Activated T-cell treated with anti-CD3 and anti-CD28 coated beads, Interleukin-2, amount 50 U/mL, for 1 hour (primary cell): ENCODE data around the gene EPHB2.
"Not testable (repeated sequence)": the region's sequence is repeated elsewhere in the genome, so short reads cannot be mapped to it uniquely, and the experiment has no call there.

ENCODE experiments used
- DNase-seq: peaks from one replicate; pipeline ENCODE4 v3.0.0-alpha.2; 2020

The EPHB2 gene

DNA sequence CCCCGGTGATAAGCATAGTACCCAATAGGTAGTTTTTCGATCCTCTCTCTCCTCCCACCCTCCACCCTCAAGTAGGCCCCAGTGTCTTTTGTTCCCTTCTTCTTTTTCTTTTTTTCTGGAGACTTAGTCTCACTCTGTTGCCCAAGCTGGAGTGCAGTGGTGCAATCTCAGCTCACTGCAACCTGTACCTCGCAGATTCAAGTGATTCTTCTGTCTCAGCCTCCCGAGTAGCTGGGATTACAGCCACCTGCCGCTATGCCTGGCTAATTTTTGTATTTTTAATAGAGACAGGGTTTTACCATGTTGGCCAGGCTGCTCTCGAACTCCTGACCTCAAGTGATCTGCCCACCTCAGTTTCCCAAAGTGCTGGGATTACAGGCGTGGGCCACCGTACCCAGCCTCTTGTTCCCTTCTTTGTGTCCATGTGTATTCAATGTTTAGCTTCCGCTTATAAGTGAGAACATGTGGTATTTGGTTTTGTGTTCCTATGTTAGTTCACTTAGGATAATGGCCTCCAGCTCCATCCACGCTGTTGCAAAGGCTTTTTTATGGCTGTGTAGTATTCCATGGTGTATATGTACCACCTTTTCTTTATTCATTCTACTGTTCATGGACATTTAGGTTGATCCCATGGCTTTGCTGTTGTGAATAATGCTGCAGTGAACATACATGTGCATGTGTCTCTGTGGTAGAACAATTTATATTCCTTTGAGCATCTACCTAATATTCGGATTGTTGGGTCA, 133.0 kb downstream of the EPHB2 start:
- not testable (repeated sequence) for DNase-seq

DNA sequence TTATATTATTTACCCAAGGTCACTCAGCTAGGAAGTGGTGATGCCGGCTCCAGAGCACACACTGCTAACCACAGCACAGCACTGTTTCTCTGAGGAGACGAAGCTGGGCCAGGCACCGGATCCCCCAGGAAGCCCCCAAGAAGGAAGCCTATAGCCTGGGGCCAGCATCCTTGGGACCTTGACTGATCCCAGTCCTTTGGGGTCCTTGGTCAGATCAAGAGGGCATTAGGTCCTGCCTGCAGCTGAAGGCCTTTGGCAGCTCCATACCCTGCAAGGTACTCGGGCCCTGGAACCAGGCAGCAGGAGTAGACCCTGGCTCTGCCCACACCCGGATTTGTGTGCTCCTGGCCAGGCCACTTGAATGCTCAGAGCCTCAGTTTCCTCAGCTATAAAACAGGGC, 134.0 kb downstream of the EPHB2 start:
- no peak for DNase-seq

GRCh38 chr1:22845398-22845935, 134.8 kb downstream of the EPHB2 start:
- DNase-seq, result no peak

- no peak for DNase-seq
Observed at GRCh38 chr1:22846458-22846857, 135.8 kb downstream of the EPHB2 start.

DNA sequence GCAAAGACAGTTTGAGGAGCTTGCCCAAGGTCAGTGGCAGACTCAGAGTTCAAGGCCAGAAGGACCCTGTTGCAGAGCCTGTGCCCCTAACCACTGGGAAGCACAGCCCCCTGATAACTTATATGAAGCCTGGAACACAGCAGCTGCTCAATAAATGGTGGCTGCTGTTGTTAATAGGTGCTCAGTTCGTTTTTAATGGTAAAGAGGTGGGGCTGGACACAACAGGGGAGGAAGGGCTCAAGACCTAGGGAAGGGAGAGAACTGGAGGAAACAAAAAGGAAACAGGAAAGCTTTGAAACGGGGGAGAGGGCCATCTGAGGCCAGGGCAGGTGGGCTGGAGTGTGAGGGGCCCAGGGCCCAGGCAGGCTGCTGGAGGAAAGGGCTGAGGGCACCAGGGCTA, 136.6 kb downstream of the EPHB2 start:
- no peak for DNase-seq

GRCh38 chr1:22847709-22848108, 137.1 kb downstream of the EPHB2 start:
- DNase-seq, result no peak

GRCh38 chr1:22848405-22848804, 137.8 kb downstream of the EPHB2 start:
- no peak for DNase-seq

- no peak for DNase-seq
Observed at GRCh38 chr1:22849770-22850169, 139.1 kb downstream of the EPHB2 start.

DNA sequence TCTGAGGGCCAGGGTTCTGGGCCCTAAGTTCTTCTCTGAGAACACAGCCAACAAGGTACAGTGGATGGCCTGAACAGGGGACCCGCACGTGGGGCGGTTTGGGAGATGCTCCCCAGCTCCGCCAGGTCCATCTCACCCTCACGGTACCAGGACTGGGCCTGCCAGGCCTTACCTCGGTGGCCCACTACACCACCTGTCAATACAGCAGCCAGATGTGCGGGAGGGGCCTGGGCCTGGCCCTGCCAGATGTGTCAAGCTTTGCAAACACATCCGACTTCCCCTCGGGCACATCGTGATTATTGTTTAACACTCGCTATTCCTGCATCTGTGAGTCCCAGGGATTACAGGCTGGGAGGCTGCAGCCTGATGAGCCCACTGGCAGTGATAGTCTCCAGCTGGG, 139.6 kb downstream of the EPHB2 start:
- no peak for DNase-seq

DNA sequence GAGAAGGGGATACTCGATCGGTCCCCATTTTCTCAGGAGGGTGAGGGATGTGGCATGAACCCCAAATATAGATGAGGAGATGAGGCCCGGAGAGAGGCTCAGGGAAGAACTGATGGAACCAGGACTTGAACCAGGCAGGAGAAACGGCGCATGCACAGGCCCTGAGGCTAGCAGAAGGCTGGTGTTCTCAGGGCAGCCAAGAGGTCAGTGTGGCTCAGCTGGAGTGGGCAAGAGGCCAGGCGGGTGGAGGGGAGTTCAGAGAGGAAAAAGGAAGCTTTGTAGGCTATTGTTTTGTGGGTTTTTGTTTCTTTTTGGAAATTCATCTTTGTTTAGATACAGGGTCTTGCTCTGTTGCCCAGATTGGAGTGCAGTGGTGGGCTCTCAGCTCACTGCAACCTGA, 140.0 kb downstream of the EPHB2 start:
- DNase-seq, result no peak

- DNase-seq, result no peak
Observed at GRCh38 chr1:22851517-22851916, 140.9 kb downstream of the EPHB2 start.

DNA sequence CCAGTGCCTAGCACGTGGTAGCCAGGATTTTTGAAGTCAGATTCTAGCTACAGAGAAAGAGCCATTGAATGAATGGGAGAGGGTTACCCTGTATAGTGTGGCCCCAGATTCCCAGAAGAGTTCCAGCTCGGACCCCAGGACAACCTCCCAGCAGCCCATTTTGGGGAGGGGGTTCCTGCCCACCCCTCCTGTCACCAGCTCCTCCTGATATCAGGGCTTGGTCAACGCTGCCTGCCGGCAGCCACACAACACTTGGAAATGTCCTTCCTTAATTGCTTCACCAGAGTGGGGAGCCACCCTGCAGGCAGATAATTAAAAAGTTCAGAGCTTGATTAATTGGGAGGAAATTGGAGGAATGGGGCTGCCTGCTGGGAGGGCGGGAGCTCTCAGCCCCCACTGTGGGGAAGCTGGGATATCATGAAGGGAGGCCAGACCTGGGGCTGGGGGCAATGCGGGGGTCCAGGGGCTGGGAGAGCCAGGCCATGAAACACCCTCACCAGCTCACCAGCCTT, 141.6 kb downstream of the EPHB2 start:
- DNase-seq, result no peak

- DNase-seq, result no peak
Observed at GRCh38 chr1:22853651-22854185, 143.1 kb downstream of the EPHB2 start.

DNA sequence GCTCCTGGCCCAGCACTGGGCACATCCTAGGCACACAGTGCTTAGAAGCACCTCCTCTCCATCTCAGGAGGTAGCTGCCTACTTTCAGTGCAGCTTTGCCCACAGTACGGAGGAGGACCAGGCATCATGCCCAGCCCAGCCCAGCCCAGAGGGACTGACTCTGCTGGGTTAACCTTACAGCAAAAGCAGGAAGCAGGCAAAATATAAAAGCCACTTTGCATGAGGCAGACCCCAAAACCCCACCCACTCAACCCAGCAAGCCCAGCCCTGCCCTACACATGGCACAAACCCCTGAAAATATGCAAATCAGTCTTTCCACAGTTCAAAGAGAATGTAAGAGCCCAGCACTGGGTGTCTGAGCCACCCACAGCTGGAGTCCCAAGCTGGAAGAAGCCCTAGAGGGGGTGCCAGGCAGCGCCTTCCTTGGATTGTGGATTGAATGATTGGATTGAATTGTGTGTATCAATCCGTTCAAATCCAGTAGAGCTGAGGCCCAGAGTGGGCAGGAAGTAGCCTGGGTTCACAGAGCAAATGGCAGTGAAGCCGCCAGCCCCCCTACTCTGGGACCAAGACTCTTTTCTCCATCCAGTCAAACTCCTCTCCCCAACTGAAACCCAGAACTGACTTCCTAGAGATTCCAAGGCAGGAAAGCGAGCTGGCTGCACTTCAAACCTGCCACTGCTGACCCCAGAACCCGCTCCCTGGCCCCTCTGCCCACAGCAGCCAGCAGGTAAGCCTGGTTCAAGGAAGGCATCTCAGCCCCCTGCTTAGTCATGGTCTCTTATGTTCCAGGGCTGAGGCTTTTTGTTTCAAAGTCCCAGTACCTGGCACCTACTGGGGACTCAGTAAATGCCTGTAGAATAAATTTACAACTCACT, 144.3 kb downstream of the EPHB2 start:
- DNase-seq, result no peak

DNA sequence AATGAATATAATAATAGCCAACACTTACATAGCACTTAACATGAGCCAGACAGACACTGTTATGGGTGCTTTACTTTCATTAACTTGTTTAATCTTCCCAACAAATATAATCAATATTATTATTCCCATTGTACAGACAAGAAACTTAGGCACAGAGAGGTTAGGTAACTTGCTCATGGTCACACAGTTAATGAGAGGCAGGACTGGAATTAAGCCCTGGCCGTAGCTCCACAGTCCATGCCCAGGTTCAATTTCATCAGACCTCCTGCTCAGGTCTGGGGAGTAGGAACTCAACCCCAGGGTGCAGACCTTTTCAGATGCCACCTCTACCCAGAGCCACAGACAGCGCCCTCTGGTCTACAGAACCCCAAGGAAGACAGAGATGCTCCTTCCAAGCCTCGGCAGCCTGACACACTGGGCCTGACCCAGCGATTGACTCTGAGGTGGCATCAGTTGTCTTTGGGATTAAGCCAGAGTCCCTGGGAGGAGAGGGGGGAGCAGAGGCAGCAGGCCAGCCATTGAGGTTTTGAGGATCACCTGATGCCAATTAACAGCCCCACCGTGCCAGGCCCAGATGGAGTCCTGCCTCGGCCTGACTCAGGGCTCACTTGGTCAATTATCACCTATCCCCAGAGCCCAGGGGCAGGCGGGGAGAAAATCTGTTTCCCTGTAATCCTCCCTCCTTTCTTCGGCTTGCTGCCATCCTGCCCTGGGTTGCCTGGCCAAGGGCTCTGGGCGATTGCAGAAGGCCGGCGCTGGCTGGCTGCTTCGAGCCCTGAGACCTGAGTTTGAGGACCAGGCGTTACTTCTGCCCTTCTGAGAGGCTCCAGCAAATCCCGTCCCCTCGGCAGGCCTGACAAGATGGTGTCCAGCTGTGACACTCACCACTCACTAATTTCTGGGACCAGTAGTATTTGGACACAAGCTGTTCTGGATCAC, 145.3 kb downstream of the EPHB2 start:
- DNase-seq, result no peak

DNA sequence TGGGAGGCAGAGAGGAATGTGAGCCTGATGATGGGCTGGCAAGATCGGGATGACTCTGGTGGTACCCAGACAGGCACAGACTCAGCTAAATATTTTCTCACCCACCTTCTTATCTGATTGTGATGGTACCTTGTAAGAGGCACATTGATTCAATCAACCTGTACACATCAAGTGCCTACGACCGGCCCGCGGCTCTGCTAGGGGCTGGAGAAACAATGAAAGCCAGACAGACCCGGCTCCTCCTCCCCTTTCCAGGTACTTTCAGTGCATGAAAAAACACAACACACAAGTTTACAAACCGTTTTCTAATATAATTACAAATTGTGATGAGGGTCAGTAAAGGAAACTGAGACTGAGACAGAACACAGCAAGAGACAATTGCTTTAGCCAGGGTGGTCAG, 147.0 kb downstream of the EPHB2 start:
- no peak for DNase-seq

DNA sequence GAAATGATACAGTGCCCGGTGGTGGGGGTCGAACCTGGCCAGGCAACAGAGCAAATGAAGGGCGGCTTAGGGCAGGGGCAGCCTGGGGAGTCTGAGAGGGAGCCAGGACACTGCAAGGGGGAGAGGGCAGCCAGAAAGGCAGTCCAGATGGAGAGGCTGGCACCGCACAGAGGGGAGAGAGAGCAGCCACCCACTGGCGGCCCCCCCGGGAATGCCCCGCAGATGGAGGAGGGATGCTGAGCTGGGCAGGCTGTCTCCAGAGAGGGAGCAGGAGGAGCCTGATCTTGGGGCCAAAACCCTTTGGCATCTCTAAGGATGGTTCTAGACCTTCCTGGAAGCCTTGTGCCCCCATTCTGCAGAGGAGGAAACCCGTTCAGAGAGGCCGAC, 149.8 kb downstream of the EPHB2 start:
- no peak for DNase-seq

GRCh38 chr1:22860883-22861385, 150.3 kb downstream of the EPHB2 start:
- no peak for DNase-seq

- no peak for DNase-seq
Observed at GRCh38 chr1:22861764-22862440, 151.3 kb downstream of the EPHB2 start.

DNA sequence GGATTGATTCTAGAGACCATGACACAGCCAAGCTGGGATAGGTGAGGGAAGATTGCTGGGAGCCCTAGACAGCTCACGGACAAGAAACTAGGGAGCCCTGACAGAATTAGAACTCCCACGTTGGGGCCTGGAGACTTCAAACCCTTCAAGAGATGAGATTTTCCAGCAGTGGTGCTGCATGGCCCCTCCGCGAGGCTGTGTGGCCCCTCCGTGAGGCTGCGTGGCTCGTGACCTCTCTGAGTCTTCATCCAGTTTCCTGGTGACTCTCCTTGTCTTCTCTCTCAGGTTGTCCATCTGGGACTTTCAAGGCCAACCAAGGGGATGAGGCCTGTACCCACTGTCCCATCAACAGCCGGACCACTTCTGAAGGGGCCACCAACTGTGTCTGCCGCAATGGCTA, 152.1 kb downstream of the EPHB2 start:
- DNase-seq, result no peak

DNA sequence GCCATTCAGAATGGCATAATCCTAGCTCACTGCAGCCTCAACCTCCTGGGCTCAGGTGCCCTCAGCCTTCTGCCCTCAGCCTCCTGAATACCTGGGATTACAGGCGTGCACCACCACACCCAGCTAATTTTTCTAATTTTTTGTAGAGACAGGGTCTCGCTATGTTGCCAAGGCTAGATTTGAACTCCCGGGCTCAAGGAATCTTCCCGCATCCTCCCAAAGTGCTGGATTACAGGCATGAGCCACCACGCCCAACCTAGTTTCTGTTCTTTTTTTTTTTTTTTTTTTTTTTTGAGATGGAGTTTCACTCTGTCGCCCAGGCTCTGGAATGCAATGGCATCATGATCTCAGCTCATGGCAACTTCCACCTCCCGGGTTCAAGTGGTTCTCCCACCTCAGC, 153.1 kb downstream of the EPHB2 start:
- no peak for DNase-seq

DNA sequence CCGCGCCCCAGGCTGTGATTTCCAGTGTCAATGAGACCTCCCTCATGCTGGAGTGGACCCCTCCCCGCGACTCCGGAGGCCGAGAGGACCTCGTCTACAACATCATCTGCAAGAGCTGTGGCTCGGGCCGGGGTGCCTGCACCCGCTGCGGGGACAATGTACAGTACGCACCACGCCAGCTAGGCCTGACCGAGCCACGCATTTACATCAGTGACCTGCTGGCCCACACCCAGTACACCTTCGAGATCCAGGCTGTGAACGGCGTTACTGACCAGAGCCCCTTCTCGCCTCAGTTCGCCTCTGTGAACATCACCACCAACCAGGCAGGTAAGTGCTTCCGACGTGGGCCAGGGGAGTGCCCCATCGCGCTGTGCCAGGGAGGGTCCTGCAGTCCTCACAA, 154.2 kb downstream of the EPHB2 start:
- DNase-seq, result no peak
